IPS-18c (cell line): ENCODE measurements around the gene LPP.

Experiments
- H3K4me3 ChIP-seq: 2 replicates; pipeline ENCODE4 v1.7.0; 2013; ENCODE audit warnings: low read depth, mild to moderate bottlenecking, low read length, moderate library complexity; ENCODE audit not compliant: insufficient read depth
- H3K9me3 ChIP-seq: one replicate; pipeline ENCODE4 v1.6.1; 2013; ENCODE audit warnings: mild to moderate bottlenecking, low read length, moderate library complexity; ENCODE audit not compliant: control insufficient read depth, insufficient read depth

LPP gene

DNA sequence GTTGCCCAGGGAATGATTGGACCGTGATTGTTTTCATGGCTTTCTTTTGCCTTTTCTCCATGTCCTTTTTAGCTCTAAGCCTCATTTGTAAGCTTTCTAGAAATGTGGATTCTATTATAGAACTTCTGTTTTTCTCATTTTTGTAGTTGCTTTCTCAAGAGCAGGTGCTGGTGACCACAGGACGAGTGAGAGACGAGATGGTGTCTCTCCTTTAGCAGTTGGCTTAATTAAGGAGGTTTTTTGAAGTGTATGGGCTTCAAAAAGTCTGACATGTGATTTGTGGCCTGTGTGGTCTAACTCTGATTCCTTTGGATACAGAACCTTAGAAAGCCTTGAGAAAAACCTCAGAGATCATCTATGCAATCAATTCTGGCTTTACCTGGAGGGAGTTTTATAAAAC lies 292.8 kb downstream of the LPP start:
- no peak overlapping the region for H3K4me3 ChIP-seq

DNA sequence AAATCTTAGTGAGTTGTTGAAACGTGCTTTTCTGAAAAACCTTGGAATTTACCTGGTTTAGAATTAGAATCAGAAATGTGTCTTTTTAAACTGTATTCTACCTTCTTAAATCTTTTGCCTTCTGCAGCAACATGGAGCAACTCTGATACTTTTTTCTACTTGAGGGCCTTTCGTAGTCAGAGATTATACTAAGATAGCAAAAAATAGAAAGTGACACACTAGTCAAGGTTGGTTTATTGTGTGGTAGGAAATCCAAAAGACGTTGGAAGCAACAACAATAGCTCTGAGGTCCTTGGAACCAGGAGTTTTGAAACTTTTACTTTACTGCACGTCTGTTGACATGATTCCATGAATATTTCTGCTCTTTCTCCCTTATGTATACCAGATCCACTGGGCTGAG lies 294.9 kb downstream of the LPP start:
- Histone ChIP-seq H3K4me3 (no peak overlapping the region), H3K9me3 (no peaks in the 10 kb centered on the region)

More for the DNA sequence above, 292.8 kb downstream of the LPP start:
- no peaks in the 10 kb centered on the region for H3K9me3 ChIP-seq

DNA sequence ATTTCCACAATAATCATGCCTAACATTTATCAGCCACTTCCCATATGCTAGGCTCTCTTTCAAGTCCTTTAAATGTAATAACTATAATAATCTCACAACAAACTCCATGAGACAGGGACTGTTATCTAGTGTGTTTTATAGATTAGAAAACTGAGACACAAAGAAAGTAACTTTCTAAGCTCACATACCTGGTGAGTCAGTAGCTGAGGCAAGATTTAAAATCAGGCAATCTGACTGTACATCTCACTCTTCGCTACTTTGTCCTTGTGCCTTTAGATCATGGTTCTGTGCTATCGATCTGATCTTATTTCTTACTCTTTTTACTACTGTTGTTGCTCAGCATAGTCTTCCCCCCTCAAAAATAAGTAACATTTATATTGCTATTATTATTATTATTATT lies 295.5 kb downstream of the LPP start:
- Histone ChIP-seq H3K9me3 (no peaks in the 10 kb centered on the region), H3K4me3 (no peak overlapping the region)

DNA sequence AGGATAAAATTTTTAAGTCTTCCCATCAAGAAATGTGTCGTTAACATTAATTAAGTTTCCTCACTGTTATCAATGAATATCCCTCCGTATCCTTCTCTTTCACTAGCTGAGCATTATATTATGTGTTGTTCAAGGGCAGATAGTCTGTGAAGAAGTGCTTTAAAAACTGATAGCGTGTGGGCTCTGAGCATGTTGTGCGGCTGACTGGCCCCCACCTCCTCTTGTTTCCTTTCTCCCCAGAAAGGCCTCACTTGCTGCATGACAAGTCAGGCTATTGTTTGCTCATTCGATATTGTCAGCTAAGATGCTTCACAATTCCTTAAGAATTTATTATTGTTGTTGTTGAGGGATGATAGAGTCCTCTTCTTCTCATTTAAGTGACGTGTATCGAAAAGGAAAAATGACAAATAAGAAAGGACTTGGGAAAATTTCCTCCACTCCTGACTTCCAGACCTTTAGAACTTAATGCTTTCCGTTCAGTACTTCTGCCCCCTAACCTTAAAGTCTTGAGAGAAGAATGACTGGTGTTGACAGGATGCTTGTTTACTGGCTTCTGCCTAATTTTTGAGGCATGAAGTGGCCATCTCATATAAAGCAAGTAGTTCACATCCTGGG lies 298.3 kb downstream of the LPP start:
- Histone ChIP-seq H3K9me3 (no peaks in the 10 kb centered on the region), H3K4me3 (no peak overlapping the region)

DNA sequence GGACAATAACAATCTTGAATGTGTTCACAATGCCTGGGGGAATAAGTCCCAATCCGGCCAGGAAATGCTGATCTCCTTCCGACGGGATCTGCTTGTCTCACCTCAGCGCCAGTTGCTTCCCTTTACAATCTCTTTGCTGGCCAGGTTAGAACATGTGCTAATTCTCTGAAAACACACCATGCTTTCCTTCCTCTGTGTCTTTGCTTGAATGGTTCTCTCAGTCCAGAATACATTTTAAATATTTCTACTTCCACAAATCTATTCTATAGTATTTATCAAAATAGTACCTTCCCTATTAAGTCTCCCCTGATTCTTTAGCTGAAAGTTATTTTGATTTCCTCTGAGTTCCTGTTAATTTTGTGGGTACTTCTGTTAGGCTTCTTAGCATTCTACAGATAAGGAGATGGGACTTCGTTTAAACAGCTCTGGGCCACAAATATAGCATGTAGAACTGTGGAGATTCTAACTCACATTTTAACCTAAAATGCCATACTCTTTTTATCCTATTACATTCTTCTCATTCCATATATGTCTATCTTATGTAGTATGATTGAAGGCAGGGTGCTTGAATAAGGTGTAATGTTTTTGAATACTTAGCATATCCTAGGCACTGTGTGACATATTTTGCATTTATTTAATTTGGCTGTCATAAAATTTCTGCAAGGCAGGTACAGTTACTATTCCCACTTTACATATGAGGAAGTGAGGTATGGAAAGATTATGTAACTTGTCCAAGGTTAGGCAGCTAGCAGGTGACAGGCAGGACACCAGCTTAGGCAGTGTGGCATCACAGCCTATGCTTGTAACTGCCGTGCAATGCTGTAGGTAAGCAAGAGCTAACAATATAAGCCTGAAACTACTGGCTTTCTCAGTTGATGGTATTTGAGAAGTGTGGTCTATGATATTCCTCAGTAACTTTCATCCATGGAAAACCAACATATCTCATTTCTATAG lies 299.8 kb downstream of the LPP start:
- Histone ChIP-seq H3K9me3 (no peaks in the 10 kb centered on the region), H3K4me3 (no peak overlapping the region)

DNA sequence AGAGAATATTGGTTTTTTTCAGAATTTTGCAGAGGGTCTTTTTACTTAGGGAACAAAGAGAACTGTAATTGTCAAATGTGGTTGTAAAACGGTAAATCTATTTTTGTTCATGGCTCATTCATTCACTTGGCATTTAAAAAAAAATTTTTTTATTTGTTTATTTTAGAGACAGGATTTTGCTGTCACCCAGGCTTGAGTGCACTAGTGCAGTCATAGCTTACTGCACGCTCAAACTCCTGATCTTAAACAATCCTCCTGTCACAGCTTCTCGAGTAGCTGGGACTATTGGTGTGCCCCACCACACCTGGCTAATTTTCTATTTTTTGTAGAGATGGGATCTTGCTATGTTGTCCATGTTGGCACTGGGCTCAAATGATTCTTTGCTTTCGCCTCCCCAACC lies 301.8 kb downstream of the LPP start:
- H3K9me3 ChIP-seq: no peaks in the 10 kb centered on the region
- H3K4me3 ChIP-seq: no peak overlapping the region

DNA sequence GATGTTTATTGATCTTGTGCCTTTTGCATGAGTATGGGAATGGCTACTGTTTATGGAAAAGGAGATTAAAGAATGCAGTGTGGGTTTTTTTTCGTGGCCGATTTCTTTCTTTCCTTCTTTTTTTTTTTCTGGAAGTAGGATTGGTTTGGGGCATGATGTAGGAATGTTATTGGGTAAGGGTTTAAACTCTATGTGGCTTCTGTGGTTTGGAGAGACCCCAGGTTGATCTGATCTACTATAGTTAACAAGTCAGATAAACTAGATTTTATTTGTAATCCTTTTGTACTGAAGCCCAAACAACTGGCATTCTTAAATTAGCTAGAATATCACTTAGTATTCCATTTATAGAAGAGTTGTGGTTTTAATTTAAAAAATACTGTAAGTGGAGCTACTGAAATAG lies 304.8 kb downstream of the LPP start:
- H3K4me3 ChIP-seq: no peak overlapping the region
- H3K9me3 ChIP-seq: no peaks in the 10 kb centered on the region

DNA sequence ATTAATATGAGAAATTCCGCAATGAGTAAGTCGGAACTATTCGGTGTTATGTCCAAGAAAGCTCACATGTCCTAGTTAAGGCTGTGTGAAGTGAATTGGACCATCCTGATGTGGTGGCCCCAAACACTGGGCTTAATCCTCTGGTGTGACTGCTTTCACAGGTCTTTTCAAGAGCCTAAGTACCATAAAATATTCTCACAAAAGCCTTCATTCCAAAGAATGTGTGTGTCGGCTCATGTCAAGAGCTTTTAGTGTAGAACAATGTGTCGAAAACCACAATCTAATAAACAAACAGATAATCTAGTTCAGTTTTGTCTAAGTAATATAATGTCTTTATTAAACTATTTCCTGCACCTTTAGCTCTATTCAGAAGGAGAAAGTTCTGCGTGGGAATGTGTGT lies 311.4 kb downstream of the LPP start:
- Histone ChIP-seq H3K4me3 (no peak overlapping the region), H3K9me3 (no peaks in the 10 kb centered on the region)

DNA sequence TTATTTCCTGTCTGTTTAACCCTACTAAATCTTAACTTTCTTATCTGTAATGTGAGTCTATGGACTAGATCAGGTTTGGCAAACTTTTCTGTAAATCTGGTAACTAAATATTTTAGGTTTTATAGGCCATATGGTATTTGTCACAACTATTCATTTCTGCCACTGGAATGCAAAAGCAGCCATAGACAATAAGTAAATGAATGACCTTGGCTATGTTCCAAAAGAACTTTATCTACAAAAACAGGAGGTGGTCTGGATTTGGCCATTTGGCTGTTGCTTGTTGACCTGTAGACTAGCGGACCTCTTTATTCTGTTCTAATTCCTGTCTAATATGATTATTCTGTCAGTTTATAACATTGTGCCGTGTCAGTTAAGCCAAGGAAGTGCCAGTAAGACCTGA lies 314.2 kb downstream of the LPP start:
- no peak overlapping the region for H3K4me3 ChIP-seq
- no peaks in the 10 kb centered on the region for H3K9me3 ChIP-seq

DNA sequence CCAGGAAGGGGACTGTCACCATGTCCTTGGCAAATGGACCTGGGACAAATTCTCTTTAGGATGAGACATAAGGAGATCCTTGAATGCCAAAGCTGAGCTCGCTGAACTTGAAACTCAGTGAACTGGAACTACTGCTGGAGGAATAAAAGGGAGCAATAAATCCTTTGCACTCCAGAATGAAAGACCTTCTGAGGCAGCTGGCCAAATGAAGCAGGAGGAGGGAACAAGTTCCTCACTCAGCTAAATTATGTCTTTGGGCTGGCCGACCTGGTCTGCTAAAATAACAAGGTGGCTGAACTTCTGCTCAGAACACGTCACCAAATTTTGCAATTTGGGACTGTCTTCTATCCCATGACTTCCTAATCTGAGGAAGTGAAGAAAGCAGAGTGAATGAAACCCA lies 314.7 kb downstream of the LPP start:
- Histone ChIP-seq H3K9me3 (no peaks in the 10 kb centered on the region), H3K4me3 (no peak overlapping the region)

DNA sequence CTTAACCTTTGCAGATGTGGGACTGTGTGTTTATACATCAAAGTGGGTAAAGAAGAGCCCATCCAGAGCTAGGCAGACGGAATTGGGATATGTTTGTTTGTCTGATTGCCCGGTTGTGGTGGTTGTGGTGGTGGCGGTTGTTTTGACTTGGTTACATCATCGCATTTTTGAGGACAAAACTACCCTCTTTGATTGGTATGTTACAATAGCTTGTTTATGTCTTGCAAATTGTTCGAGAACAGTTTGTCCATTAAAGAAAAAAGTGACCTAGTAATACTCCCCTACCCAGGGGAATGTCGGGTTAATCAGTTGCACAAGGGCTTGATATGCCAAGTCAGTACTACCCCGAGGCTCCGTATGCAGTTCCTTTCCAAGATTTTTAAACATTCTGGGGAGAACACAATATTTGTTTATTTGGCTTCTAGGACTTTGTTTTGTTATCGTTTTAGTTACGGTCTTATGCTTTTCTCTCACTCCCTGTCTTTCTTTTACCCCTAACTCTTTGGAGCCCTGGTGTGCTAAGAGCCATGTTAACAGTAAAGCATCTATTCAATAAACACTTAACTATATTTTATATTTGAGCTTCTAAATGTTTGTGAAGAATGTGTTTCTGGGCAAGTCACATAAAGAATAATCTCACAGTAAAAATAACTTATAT lies 315.4 kb downstream of the LPP start:
- Histone ChIP-seq H3K4me3 (no peak overlapping the region), H3K9me3 (no peaks in the 10 kb centered on the region)

DNA sequence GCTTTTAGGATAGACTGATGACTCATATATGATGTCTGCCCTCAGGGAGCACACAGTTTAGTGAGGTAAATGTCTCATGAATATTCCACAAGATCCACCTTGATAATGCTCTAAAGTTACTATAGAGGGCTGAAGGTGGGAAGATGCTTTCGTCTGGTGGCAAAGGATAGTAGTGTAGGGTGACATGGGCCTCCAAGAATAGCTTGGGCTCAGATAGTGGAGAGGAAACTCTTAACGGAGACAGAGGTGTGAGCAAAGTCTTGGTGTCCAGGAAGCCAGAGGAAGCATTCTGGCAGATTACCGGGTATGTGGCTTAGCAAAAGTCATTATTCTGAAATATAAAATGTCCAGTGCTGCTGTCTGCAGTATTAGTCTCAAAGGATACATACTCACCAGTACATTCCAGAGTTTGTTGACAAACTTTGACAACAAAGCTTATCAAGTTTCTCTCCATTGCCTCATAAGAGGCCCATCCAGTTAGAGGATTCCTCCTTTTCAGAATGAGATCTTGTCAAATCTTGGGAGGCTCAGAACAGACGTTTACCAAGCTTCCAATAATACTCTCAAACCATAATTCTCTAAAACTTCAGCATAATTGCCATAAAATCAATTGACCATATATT lies 316.7 kb downstream of the LPP start:
- H3K9me3 ChIP-seq: no peaks in the 10 kb centered on the region
- H3K4me3 ChIP-seq: no peak overlapping the region

DNA sequence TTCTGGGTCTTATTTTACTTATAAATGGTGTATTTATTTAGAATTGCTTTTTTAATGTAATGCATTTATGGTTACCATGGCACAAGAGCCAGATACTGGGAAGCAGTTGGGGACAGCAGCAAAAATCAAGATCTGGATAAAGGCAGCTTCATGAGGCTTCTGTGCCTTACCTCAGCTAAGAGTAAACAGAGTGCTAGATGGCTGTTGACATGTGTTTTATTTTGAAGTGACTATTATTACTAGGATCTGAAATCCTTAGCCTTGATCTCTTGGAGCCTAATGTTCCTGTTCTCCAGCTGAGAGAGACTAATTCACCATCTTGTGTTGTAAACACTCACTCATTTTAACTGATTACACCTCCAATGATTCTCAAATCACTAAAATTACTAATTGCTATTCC lies 317.8 kb downstream of the LPP start:
- Histone ChIP-seq H3K4me3 (no peak overlapping the region), H3K9me3 (no peaks in the 10 kb centered on the region)

DNA sequence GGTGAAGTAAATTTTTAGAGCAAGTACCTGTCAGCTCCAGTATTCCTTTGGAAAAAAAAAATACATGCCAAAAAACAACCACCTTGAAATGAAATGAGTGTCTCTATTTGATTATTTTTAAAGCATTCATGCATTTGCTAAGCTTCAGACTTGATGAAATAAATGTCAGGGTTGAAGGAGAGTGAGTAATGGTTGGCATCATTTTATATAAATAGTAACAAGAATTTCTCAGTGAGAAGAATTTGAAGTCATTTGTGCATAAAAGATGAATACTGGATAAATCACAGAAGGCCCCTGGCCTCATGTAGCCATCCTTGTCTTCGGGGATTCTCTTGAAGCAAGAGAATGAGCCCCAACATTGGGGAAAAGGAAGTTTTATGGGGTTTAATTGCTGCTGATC lies 318.4 kb downstream of the LPP start:
- no peaks in the 10 kb centered on the region for H3K9me3 ChIP-seq
- no peak overlapping the region for H3K4me3 ChIP-seq

DNA sequence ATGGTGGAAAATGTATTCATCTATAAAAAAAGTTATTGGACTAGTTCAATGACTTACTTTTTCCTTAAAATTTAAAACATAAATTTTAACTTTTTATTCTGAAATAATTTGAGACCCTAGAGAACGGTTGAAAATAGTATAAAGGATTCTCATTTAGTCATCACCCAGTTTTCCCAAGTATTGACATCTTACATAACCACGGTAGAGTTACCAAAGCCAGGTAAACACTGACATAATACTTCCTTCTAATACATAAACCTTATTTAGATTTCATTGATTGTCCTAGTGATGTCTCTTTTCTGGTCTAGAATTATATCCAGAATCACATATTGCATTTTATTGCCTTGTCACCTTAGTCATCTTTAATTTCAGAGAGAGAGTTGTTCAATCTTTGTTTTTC lies 319.1 kb downstream of the LPP start:
- Histone ChIP-seq H3K9me3 (no peaks in the 10 kb centered on the region), H3K4me3 (no peak overlapping the region)

DNA sequence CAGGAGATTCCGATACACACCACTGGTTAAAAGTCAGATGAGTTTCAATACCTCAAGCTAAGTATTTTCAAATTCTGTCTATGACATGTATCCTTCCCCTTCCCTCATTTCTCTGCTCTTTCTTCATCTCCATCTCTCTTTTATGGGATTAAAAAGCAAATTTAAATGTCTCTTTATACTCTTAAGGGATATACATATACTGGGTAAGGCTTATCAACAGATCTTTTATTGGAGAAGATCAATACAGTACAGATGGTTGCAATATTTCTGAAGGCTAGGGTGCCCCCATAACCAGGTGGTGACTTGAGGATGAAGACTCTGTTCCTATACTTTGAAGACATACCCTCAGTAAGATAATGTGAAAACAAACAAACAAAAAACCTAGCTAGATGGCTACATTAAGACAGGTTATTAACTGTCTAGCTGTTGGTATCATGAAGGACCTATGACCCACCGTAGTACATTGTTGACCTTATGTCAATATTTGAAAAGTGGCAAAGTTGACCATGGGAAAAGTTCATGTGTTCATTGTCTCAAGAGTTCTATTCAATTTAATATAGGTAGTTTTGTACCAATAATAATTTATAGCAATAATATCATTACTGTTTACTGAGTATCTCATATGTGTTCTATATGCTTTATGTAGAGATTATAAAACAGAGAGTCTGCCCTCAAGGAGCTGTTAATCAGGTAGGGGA lies 319.8 kb downstream of the LPP start:
- no peak overlapping the region for H3K4me3 ChIP-seq

DNA sequence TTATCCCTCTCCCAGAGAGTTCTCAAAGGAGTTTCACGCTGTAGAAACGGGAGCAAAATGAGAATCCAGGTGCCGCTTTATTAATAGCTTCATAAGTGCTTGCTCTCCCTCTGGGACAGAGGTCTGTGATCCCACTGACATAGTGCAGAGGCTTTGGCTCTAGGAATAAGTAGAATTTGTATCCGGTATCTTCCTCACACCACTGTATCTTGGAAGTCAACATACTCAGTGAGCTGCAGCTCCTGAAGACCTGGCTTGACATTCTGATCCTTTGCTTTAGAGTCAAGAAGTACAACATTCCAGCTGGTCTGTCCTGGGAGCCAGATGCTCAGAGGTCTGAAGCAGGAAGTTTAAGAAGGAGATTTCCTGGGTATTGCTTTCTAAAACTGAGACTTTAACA lies 323.0 kb downstream of the LPP start:
- H3K4me3 ChIP-seq: no peak overlapping the region
- no peaks in the 10 kb centered on the region for H3K9me3 ChIP-seq

More for the DNA sequence above, 319.8 kb downstream of the LPP start:
- no peaks in the 10 kb centered on the region for H3K9me3 ChIP-seq
